ENCODE results near the gene LRRC39.

The LRRC39 gene

DNA sequence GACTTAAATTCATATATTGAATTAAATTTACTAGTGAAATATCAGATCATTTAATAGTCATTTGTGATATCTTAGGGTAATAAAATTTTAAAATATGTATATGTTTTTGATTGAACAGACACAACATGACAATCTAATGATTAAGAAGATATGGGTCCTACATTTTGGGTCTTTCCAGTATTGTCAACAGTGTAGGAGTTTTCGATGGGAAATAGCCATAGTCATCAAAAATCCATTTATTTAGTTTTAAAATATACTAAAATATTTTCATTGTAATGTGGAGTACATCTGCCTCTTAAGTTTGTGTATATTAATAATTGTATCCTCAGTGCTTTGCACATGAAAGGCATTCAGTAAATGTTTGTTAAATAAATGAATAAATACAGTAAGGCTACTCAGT, 31.1 kb downstream of the LRRC39 start:
- CTCF ChIA-PET, result no interaction called here
- POLR2A ChIA-PET, result no interaction called here
- Histone ChIP-seq H3K9me3 (ENCODE audit: control insufficient read depth, insufficient read depth, low read depth, low read length) (no peaks in the 10 kb centered on the region), H3K4me1 (ENCODE audit: control insufficient read depth, insufficient read depth, low read length) (no peaks in the 10 kb centered on the region), H3K27ac (ENCODE audit: extremely low read depth, low read depth, low read length) (no peak overlapping the region), H3K36me3 (ENCODE audit: control insufficient read depth in 2 of 2, insufficient read depth in 1 of 2, low read length in 2 of 2) (peaks cover 47 to 81% of the 10 kb centered on the region in 2 experiments), H3K4me3 (ENCODE audit: low read depth, low read length) (no peak overlapping the region)
- TF ChIP-seq MYNN (tag by site-specific recombination; IDR thresholded peaks at IDR 0.05; ENCODE audit: borderline replicate concordance) (no peak), ZNF423 (tag by site-specific recombination; IDR thresholded peaks at IDR 0.05) (no peak), ZNF416 (tag by site-specific recombination; IDR thresholded peaks at IDR 0.05) (no peak), ZNF558 (tag by site-specific recombination; IDR thresholded peaks at IDR 0.05) (no peak), ZSCAN23 (tag by site-specific recombination; IDR thresholded peaks at IDR 0.05) (no peak), GLIS2 (tag by site-specific recombination; IDR thresholded peaks at IDR 0.05) (no peak), ZNF707 (tag by site-specific recombination; IDR thresholded peaks at IDR 0.05) (no peak), GFI1B (tag by site-specific recombination; IDR thresholded peaks at IDR 0.05) (no peak), ZNF341 (tag by site-specific recombination; IDR thresholded peaks at IDR 0.05; ENCODE audit: low read depth) (no peak), ZNF140 (tag by site-specific recombination; IDR thresholded peaks at IDR 0.05) (no peak), ZNF76 (tag by site-specific recombination; IDR thresholded peaks at IDR 0.05; ENCODE audit: borderline replicate concordance, low read depth) (no peak), ZNF184 (tag by site-specific recombination; IDR thresholded peaks at IDR 0.05) (no peak), ZNF174 (tag by site-specific recombination; IDR thresholded peaks at IDR 0.05) (no peak), ZNF138 (tag by site-specific recombination; IDR thresholded peaks at IDR 0.05; ENCODE audit: borderline replicate concordance) (no peak), HOXA7 (CRISPR knock-in tag; IDR thresholded peaks at IDR 0.05; ENCODE audit: borderline replicate concordance) (no peak), ZBTB48 (tag by site-specific recombination; IDR thresholded peaks at IDR 0.05) (no peak), ZNF623 (tag by site-specific recombination; IDR thresholded peaks at IDR 0.05) (no peak)
- TF ChIP-seq, protein P1, sequence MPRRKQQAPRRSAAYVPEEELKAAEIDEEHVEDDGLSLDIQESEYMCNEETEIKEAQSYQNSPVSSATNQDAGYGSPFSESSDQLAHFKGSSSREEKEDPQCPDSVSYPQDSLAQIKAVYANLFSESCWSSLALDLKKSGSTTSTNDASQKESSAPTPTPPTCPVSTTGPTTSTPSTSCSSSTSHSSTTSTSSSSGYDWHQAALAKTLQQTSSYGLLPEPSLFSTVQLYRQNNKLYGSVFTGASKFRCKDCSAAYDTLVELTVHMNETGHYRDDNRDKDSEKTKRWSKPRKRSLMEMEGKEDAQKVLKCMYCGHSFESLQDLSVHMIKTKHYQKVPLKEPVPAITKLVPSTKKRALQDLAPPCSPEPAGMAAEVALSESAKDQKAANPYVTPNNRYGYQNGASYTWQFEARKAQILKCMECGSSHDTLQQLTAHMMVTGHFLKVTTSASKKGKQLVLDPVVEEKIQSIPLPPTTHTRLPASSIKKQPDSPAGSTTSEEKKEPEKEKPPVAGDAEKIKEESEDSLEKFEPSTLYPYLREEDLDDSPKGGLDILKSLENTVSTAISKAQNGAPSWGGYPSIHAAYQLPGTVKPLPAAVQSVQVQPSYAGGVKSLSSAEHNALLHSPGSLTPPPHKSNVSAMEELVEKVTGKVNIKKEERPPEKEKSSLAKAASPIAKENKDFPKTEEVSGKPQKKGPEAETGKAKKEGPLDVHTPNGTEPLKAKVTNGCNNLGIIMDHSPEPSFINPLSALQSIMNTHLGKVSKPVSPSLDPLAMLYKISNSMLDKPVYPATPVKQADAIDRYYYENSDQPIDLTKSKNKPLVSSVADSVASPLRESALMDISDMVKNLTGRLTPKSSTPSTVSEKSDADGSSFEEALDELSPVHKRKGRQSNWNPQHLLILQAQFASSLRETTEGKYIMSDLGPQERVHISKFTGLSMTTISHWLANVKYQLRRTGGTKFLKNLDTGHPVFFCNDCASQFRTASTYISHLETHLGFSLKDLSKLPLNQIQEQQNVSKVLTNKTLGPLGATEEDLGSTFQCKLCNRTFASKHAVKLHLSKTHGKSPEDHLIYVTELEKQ (tag by site-specific recombination; IDR thresholded peaks at IDR 0.05; ENCODE audit: borderline replicate concordance), result no peak

DNA sequence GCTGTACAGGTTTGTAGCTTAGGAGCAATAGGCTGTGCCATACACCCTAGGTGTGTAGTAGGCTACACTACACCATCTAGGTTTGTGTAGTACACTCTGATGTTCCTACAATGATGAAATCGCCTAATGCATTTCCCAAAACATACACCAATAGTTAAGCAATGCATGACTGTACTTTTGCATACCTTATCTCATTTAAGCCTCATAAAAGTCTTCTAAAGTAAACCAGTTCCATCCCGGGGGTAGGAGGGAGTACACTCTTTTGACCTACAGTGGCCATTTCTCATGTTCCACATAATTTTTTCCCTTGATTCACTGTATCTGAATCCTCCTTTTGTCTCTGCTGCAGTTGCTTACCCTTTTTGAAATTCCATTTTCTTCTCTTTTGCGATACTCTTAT, 32.9 kb downstream of the LRRC39 start:
- H3K36me3 ChIP-seq (ENCODE audit: control insufficient read depth in 2 of 2, insufficient read depth in 1 of 2, low read length in 2 of 2), result peaks cover 54 to 94% of the 10 kb centered on the region in 2 experiments
- ChIA-PET POLR2A (no interaction called here), CTCF (interaction anchor here (0.6 to 1.5 kb wide), 2 partner anchors 314 to 330 kb away, joined by 5 to 6 read pairs; no protein-coding TSS in a partner anchor)
- H3K27ac ChIP-seq (ENCODE audit: extremely low read depth, low read depth, low read length), result no peak overlapping the region
- H3K4me3 ChIP-seq (ENCODE audit: low read depth, low read length), result no peak overlapping the region
- H3K9me3 ChIP-seq (ENCODE audit: control insufficient read depth, insufficient read depth, low read depth, low read length), result no peaks in the 10 kb centered on the region
- no peaks in the 10 kb centered on the region for H3K4me1 ChIP-seq (ENCODE audit: control insufficient read depth, insufficient read depth, low read length)
- TF ChIP-seq, protein P2, sequence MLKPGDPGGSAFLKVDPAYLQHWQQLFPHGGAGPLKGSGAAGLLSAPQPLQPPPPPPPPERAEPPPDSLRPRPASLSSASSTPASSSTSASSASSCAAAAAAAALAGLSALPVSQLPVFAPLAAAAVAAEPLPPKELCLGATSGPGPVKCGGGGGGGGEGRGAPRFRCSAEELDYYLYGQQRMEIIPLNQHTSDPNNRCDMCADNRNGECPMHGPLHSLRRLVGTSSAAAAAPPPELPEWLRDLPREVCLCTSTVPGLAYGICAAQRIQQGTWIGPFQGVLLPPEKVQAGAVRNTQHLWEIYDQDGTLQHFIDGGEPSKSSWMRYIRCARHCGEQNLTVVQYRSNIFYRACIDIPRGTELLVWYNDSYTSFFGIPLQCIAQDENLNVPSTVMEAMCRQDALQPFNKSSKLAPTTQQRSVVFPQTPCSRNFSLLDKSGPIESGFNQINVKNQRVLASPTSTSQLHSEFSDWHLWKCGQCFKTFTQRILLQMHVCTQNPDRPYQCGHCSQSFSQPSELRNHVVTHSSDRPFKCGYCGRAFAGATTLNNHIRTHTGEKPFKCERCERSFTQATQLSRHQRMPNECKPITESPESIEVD (tag by site-specific recombination; IDR thresholded peaks at IDR 0.05), result no peak
- TF ChIP-seq, protein P3, sequence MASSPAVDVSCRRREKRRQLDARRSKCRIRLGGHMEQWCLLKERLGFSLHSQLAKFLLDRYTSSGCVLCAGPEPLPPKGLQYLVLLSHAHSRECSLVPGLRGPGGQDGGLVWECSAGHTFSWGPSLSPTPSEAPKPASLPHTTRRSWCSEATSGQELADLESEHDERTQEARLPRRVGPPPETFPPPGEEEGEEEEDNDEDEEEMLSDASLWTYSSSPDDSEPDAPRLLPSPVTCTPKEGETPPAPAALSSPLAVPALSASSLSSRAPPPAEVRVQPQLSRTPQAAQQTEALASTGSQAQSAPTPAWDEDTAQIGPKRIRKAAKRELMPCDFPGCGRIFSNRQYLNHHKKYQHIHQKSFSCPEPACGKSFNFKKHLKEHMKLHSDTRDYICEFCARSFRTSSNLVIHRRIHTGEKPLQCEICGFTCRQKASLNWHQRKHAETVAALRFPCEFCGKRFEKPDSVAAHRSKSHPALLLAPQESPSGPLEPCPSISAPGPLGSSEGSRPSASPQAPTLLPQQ (tag by site-specific recombination; IDR thresholded peaks at IDR 0.05), result no peak
- TF ChIP-seq, protein P4, sequence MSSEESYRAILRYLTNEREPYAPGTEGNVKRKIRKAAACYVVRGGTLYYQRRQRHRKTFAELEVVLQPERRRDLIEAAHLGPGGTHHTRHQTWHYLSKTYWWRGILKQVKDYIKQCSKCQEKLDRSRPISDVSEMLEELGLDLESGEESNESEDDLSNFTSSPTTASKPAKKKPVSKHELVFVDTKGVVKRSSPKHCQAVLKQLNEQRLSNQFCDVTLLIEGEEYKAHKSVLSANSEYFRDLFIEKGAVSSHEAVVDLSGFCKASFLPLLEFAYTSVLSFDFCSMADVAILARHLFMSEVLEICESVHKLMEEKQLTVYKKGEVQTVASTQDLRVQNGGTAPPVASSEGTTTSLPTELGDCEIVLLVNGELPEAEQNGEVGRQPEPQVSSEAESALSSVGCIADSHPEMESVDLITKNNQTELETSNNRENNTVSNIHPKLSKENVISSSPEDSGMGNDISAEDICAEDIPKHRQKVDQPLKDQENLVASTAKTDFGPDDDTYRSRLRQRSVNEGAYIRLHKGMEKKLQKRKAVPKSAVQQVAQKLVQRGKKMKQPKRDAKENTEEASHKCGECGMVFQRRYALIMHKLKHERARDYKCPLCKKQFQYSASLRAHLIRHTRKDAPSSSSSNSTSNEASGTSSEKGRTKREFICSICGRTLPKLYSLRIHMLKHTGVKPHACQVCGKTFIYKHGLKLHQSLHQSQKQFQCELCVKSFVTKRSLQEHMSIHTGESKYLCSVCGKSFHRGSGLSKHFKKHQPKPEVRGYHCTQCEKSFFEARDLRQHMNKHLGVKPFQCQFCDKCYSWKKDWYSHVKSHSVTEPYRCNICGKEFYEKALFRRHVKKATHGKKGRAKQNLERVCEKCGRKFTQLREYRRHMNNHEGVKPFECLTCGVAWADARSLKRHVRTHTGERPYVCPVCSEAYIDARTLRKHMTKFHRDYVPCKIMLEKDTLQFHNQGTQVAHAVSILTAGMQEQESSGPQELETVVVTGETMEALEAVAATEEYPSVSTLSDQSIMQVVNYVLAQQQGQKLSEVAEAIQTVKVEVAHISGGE (tag by site-specific recombination; conservative IDR thresholded peaks at IDR 0.05; ENCODE audit: low read depth), result no peak
- no peak for TF ChIP-seq HOXD13 (CRISPR knock-in tag; IDR thresholded peaks at IDR 0.05; ENCODE audit: borderline replicate concordance)
- no peak for TF ChIP-seq ZNF830 (tag by site-specific recombination; IDR thresholded peaks at IDR 0.05; ENCODE audit: low read depth)
- TF ChIP-seq ZNF175 (tag by site-specific recombination; IDR thresholded peaks at IDR 0.05), result no peak
